ENCODE measurements around the gene DNAI7. TPM values are rescaled to one million over a fixed set of nuclear protein-coding genes. Genes with fewer than 3 reads are reported as not detected.

DNAI7 gene
- total RNA-seq, 2 donors from 2014 or later = 1.5 to 1.6 TPM

GRCh38 chr12:25123126-25123525 lies 71.8 kb downstream of the DNAI7 start:
- no peaks in the 10 kb centered on the region for H3K9me3 ChIP-seq
- H3K36me3 ChIP-seq = no peaks in the 10 kb centered on the region
- TF ChIP-seq CTCF (IDR thresholded peaks at IDR 0.05) = no peak
- no peak for DNase-seq (ENCODE audit: low spot score)
- no peaks in the 10 kb centered on the region for H3K4me1 ChIP-seq
- H3K27ac ChIP-seq = no peak overlapping the region
- no peaks in the 10 kb centered on the region for H3K27me3 ChIP-seq
- no peak overlapping the region for H3K4me3 ChIP-seq

- TF ChIP-seq CTCF (IDR thresholded peaks at IDR 0.05) = no peak
- no peak for DNase-seq (ENCODE audit: low spot score)
- no peak overlapping the region for H3K4me3 ChIP-seq
These were observed 73.0 kb downstream of the DNAI7 start for GRCh38 chr12:25121916-25122315.

GRCh38 chr12:25121110-25121509 lies 73.8 kb downstream of the DNAI7 start:
- H3K27me3 ChIP-seq = no peaks in the 10 kb centered on the region

More at GRCh38 chr12:25121916-25122315, 73.0 kb downstream of the DNAI7 start:
- Histone ChIP-seq H3K4me1 (no peaks in the 10 kb centered on the region), H3K9me3 (no peaks in the 10 kb centered on the region), H3K36me3 (no peaks in the 10 kb centered on the region), H3K27me3 (no peaks in the 10 kb centered on the region), H3K27ac (no peak overlapping the region)

GRCh38 chr12:25119020-25119419 lies 75.9 kb downstream of the DNAI7 start:
- TF ChIP-seq CTCF (IDR thresholded peaks at IDR 0.05) = no peak
- H3K9me3 ChIP-seq = no peaks in the 10 kb centered on the region
- no peaks in the 10 kb centered on the region for H3K36me3 ChIP-seq
- no peaks in the 10 kb centered on the region for H3K4me1 ChIP-seq
- H3K27me3 ChIP-seq = no peaks in the 10 kb centered on the region
- H3K4me3 ChIP-seq = no peak overlapping the region
- H3K27ac ChIP-seq = no peak overlapping the region
- DNase-seq (ENCODE audit: low spot score) = no peak

More at GRCh38 chr12:25121110-25121509, 73.8 kb downstream of the DNAI7 start:
- Histone ChIP-seq H3K9me3 (no peaks in the 10 kb centered on the region), H3K36me3 (no peaks in the 10 kb centered on the region), H3K4me1 (no peaks in the 10 kb centered on the region), H3K4me3 (no peak overlapping the region), H3K27ac (no peak overlapping the region)
- no peak for TF ChIP-seq CTCF (IDR thresholded peaks at IDR 0.05)
- no peak for DNase-seq (ENCODE audit: low spot score)

- no peaks in the 10 kb centered on the region for H3K27me3 ChIP-seq
- no peak overlapping the region for H3K4me3 ChIP-seq
- H3K27ac ChIP-seq = no peak overlapping the region
- H3K9me3 ChIP-seq = no peaks in the 10 kb centered on the region
- no peaks in the 10 kb centered on the region for H3K4me1 ChIP-seq
- no peak for TF ChIP-seq CTCF (IDR thresholded peaks at IDR 0.05)
- no peaks in the 10 kb centered on the region for H3K36me3 ChIP-seq
- DNase-seq (ENCODE audit: low spot score) = no peak
These were observed 79.3 kb downstream of the DNAI7 start for GRCh38 chr12:25115677-25116076.

GRCh38 chr12:25113651-25114050 lies 81.3 kb downstream of the DNAI7 start:
- DNase-seq (ENCODE audit: low spot score) = no peak
- TF ChIP-seq CTCF (IDR thresholded peaks at IDR 0.05) = no peak
- H3K4me1 ChIP-seq = no peaks in the 10 kb centered on the region
- no peaks in the 10 kb centered on the region for H3K27me3 ChIP-seq
- no peaks in the 10 kb centered on the region for H3K36me3 ChIP-seq
- no peak overlapping the region for H3K27ac ChIP-seq
- H3K9me3 ChIP-seq = no peaks in the 10 kb centered on the region
- no peak overlapping the region for H3K4me3 ChIP-seq

Data from right atrium auricular region (tissue), 2 donors.